MM.1S (cell line): Measurements from ENCODE around the gene NRXN3.

ENCODE experiments used
- DNase-seq: peaks from one replicate; pipeline ENCODE4 v3.0.0-alpha.2; 2015
- H2AFZ ChIP-seq: fragments of 300-600 bp; sonication (generic); 2 replicates; pipeline ENCODE4 v1.6.0; 2016; ENCODE audit warnings: antibody characterized with exemption, low read length
- H3F3A ChIP-seq: fragments of 300-600 bp; sonication (generic); 2 replicates; pipeline ENCODE4 v1.6.1; 2016; ENCODE audit warnings: mild to moderate bottlenecking, antibody characterized with exemption, low read length, moderate library complexity, mixed read lengths; ENCODE audit not compliant: insufficient read depth
- H3K27ac ChIP-seq: fragments of 300-600 bp; sonication (generic); 2 replicates; pipeline ENCODE4 v1.5.1; 2016; ENCODE audit warnings: mild to moderate bottlenecking, low read length
- H3K27me3 ChIP-seq: fragments of 300-600 bp; sonication (generic); replicated peaks from 2 replicates; pipeline ENCODE4 v1.6.0; 2016; ENCODE audit warnings: low read length; ENCODE audit not compliant: insufficient read depth
- H3K36me3 ChIP-seq: fragments of 300-600 bp; sonication (generic); replicated peaks from 2 replicates; pipeline ENCODE4 v1.6.1; 2016; ENCODE audit warnings: mild to moderate bottlenecking, low read length, mixed read lengths; ENCODE audit not compliant: insufficient read depth
- H3K4me1 ChIP-seq: fragments of 300-600 bp; sonication (generic); 2 replicates; pipeline ENCODE4 v1.6.1; 2016; ENCODE audit warnings: low read length, mixed read lengths
- H3K4me2 ChIP-seq: fragments of 300-600 bp; sonication (generic); 2 replicates; pipeline ENCODE4 v1.6.0; 2016; ENCODE audit warnings: low read depth, low read length
- H3K4me3 ChIP-seq: fragments of 300-600 bp; sonication (generic); 2 replicates; pipeline ENCODE4 v1.5.1; 2016; ENCODE audit warnings: low read length, mixed read lengths
- H3K79me2 ChIP-seq: fragments of 300-600 bp; sonication (generic); 2 replicates; pipeline ENCODE4 v1.6.1; 2016; ENCODE audit warnings: mixed run types, low read length, mixed read lengths
- H3K9ac ChIP-seq: fragments of 300-600 bp; sonication (generic); 2 replicates; pipeline ENCODE4 v1.6.1; 2016; ENCODE audit warnings: low read length, mixed read lengths
- H3K9me2 ChIP-seq: fragments of 300-600 bp; sonication (generic); replicated peaks from 2 replicates; pipeline ENCODE4 v1.6.1; 2016; ENCODE audit warnings: mild to moderate bottlenecking, low read length, mixed read lengths; ENCODE audit not compliant: insufficient read depth
- H3K9me3 ChIP-seq: fragments of 300-600 bp; sonication (generic); replicated peaks from 2 replicates; pipeline ENCODE4 v1.6.1; 2016; ENCODE audit warnings: mild to moderate bottlenecking, low read length, mixed read lengths; ENCODE audit not compliant: insufficient read depth
- H4K20me1 ChIP-seq: fragments of 300-600 bp; sonication (generic); 2 replicates; pipeline ENCODE4 v1.6.1; 2016; ENCODE audit warnings: mild to moderate bottlenecking, low read length, moderate library complexity, mixed read lengths; ENCODE audit not compliant: insufficient read depth
- EZH2 ChIP-seq: fragments of 300-600 bp; sonication (generic); optimal IDR thresholded peaks from 2 replicates; pipeline ENCODE3; 2017; ENCODE audit warnings: low read depth, mild to moderate bottlenecking, antibody characterized with exemption, low read length, mixed read lengths
- EZH2phosphoT487 ChIP-seq: fragments of 300-600 bp; sonication (generic); IDR thresholded peaks from 2 replicates; pipeline ENCODE4 v1.6.1; 2018; ENCODE audit warnings: antibody characterized with exemption, low read length
- TF ChIP-seq, protein P1 (sequence below): fragments of 300-600 bp; sonication (generic); IDR thresholded peaks from 2 replicates; pipeline ENCODE4 v1.5.1; 2016; ENCODE audit warnings: antibody characterized with exemption, low read length, mixed read lengths

NRXN3 gene

DNA sequence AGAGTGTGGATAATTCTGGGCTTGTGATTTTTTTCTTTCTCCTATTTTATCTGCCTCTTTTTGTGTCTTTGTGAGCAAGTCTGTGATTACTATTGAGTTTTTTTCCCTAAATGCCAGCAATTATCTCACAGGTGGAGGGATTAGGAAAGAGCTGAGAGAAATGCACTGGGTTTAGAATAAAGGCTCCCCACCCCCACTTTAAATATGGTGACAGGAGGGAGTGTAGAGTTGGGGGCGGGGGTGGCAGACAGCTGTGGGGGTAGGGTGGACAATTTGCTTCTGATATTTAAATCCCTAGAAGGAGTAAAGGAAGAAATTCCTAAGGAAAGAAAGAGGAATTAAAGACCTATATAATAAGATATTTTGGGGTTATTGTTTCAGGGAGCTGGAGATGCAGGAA is 145.9 kb downstream of the NRXN3 start:
- Histone ChIP-seq H3K27me3 (no peaks in the 10 kb centered on the region), H3K79me2 (no peaks in the 10 kb centered on the region), H3K36me3 (no peaks in the 10 kb centered on the region), H3K9ac (no peak overlapping the region), H3F3A (no peaks in the 10 kb centered on the region), H3K4me2 (no peak overlapping the region), H3K9me2 (no peaks in the 10 kb centered on the region), H3K4me1 (no peaks in the 10 kb centered on the region), H3K9me3 (no peaks in the 10 kb centered on the region), H3K27ac (no peak overlapping the region), H2AFZ (no peak overlapping the region), H3K4me3 (no peak overlapping the region), H4K20me1 (no peaks in the 10 kb centered on the region)
- TF ChIP-seq, protein P1, sequence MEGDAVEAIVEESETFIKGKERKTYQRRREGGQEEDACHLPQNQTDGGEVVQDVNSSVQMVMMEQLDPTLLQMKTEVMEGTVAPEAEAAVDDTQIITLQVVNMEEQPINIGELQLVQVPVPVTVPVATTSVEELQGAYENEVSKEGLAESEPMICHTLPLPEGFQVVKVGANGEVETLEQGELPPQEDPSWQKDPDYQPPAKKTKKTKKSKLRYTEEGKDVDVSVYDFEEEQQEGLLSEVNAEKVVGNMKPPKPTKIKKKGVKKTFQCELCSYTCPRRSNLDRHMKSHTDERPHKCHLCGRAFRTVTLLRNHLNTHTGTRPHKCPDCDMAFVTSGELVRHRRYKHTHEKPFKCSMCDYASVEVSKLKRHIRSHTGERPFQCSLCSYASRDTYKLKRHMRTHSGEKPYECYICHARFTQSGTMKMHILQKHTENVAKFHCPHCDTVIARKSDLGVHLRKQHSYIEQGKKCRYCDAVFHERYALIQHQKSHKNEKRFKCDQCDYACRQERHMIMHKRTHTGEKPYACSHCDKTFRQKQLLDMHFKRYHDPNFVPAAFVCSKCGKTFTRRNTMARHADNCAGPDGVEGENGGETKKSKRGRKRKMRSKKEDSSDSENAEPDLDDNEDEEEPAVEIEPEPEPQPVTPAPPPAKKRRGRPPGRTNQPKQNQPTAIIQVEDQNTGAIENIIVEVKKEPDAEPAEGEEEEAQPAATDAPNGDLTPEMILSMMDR = no peak
- TF ChIP-seq EZH2phosphoT487 = no peak
- no peak for TF ChIP-seq EZH2
- DNase-seq = no peak

DNA sequence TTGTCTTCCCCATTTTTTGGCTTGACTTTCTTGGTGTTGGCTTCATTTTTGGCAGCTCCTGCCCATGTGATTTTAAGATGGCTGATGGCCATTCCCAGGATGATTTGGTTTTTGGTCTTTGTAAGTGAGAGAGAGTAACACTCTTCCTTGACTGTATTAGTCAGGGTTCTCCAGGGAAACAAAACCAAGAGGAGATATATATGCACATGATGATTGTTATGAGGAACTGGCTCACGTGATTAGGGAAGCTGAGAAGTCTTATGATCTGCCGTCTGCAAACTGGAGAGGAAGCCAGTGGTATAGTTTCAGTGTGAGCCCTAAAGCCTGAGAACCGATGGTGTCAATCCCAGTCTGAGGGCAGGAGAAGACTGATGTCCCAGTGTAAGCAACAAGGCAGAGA is 146.6 kb downstream of the NRXN3 start:
- H3K4me2 ChIP-seq = no peak overlapping the region
- H3K27me3 ChIP-seq = no peaks in the 10 kb centered on the region
- TF ChIP-seq, protein P1 = no peak
- TF ChIP-seq EZH2 (no peak), EZH2phosphoT487 (no peak)
- H3K9me3 ChIP-seq = no peaks in the 10 kb centered on the region
- H2AFZ ChIP-seq = no peak overlapping the region
- DNase-seq = no peak
- H3K4me3 ChIP-seq = no peak overlapping the region
- H3K4me1 ChIP-seq = no peaks in the 10 kb centered on the region
- no peaks in the 10 kb centered on the region for H3K9me2 ChIP-seq
- H3K36me3 ChIP-seq = no peaks in the 10 kb centered on the region
- H4K20me1 ChIP-seq = no peaks in the 10 kb centered on the region
- no peak overlapping the region for H3K27ac ChIP-seq
- H3K79me2 ChIP-seq = no peaks in the 10 kb centered on the region
- H3K9ac ChIP-seq = no peak overlapping the region
- no peaks in the 10 kb centered on the region for H3F3A ChIP-seq

DNA sequence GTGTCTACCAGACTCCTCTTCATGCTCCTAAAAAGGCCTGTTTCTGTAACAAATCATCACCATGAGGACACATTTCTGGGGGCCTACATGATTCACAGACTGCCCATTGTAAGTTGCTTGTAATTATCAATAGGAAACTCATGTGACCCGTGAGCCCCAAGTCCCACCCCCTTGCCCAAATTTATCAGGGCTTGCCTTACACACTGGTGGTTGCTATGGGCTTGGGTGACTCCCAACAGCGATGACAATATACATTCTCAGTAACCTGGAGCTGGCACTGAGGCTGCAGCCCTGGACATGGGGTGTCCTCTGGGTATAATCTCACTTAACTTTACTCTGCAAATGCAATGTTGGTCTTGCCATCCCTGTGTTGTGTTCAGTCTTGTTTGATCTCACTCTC is 149.2 kb downstream of the NRXN3 start:
- TF ChIP-seq EZH2 (no peak), EZH2phosphoT487 (no peak)
- TF ChIP-seq, protein P1 = no peak
- Histone ChIP-seq H3K4me1 (no peaks in the 10 kb centered on the region), H3K9me3 (no peaks in the 10 kb centered on the region), H3K9ac (no peak overlapping the region), H2AFZ (no peak overlapping the region), H4K20me1 (no peaks in the 10 kb centered on the region), H3K36me3 (no peaks in the 10 kb centered on the region), H3K4me3 (no peak overlapping the region), H3K27me3 (no peaks in the 10 kb centered on the region), H3K27ac (no peak overlapping the region), H3K9me2 (no peaks in the 10 kb centered on the region), H3F3A (no peaks in the 10 kb centered on the region), H3K79me2 (no peaks in the 10 kb centered on the region), H3K4me2 (no peak overlapping the region)
- DNase-seq = no peak
